Endothelial cell of coronary artery (primary cell): ENCODE results near the gene SLC1A6. TPM values are rescaled to one million over a fixed set of nuclear protein-coding genes. Genes with fewer than 3 reads are reported as not detected.

Experiments used
- total RNA-seq: library from RNA; depleted of rRNA; stranded (reverse); fragments of >200 nt; gene quantifications from 2 replicates; pipeline ENCODE4 v1.2.3, GENCODE V29; 2014

Gene SLC1A6
- not detected in 2 replicates for total RNA-seq

GRCh38 chr19:14979476-14980255 lies at the start of gene SLC1A6:
Gene SLC1A6 (minus strand): TSS chr19:14979864. CDS start chr19:14972910, 6,954 bp downstream.

GRCh38 chr19:14941189-14941588 lies 38.5 kb downstream of the SLC1A6 start, which contains the start of gene OR7C2:
Gene OR7C2 (plus strand): TSS chr19:14941489. CDS start chr19:14941489, 0 bp downstream.

Other genes starting within 250 kb of the SLC1A6 start
- gene ADGRE2, start 201.3 kb downstream of the SLC1A6 start, total RNA-seq = not detected in 2 replicates
- not detected in 2 replicates for gene OR7A5, start 144.7 kb downstream of the SLC1A6 start, total RNA-seq
- not detected in 2 replicates for gene OR7C1, start 144.7 kb downstream of the SLC1A6 start, total RNA-seq
- not detected in 2 replicates for gene OR7A10, start 130.9 kb downstream of the SLC1A6 start, total RNA-seq
- gene OR7A17, start 93.7 kb downstream of the SLC1A6 start, total RNA-seq = not detected in 2 replicates
- not detected in 2 replicates for gene OR7C2, start 38.4 kb downstream of the SLC1A6 start, total RNA-seq
- not detected in 2 replicates for gene CASP14, start 69.6 kb upstream of the SLC1A6 start, total RNA-seq
- not detected in 2 replicates for gene OR1I1, start 102.3 kb upstream of the SLC1A6 start, total RNA-seq
- gene SYDE1, start 127.5 kb upstream of the SLC1A6 start, total RNA-seq = 6.6 and 13.2 TPM in 2 replicates
- 0.99 and 63.3 TPM in 2 replicates for gene NOTCH3, start 221.1 kb upstream of the SLC1A6 start, total RNA-seq